GM19025 (cell line): ENCODE data around the gene URAD.

Source experiments
- ATAC-seq: cut with Tn5 transposase; IDR thresholded peaks from one replicate; pipeline ENCODE4 v1.9.1; 2021; ENCODE audit warnings: mild to moderate bottlenecking, low read depth, moderate library complexity; ENCODE audit not compliant: unreplicated experiment

Gene URAD

GRCh38 chr13:28001049-28001448 is 12.6 kb upstream of the URAD start:
- no peak for ATAC-seq

- no peak for ATAC-seq
Measured at GRCh38 chr13:28000567-28000966, 12.1 kb upstream of the URAD start.

- ATAC-seq: no peak
Measured at GRCh38 chr13:27997904-27998522, 9.5 kb upstream of the URAD start.

- no peak for ATAC-seq
Measured at GRCh38 chr13:27991881-27992280, 3.4 kb upstream of the URAD start.

GRCh38 chr13:27985600-27985999 is 2.9 kb downstream of the URAD start:
- ATAC-seq: no peak

GRCh38 chr13:27982361-27982760 is 6.1 kb downstream of the URAD start:
- no peak for ATAC-seq

- no peak for ATAC-seq
Measured at GRCh38 chr13:27981006-27981708, 7.3 kb downstream of the URAD start.

GRCh38 chr13:27980280-27980998 is 8.1 kb downstream of the URAD start:
- no peak for ATAC-seq

GRCh38 chr13:27979765-27980279 is 8.7 kb downstream of the URAD start:
- ATAC-seq: no peak

GRCh38 chr13:27979001-27979643 is 9.4 kb downstream of the URAD start:
- ATAC-seq: no peak

- ATAC-seq: no peak
Measured at GRCh38 chr13:27978301-27978968, 10.1 kb downstream of the URAD start.

GRCh38 chr13:27977476-27978300 is 10.8 kb downstream of the URAD start:
- no peak for ATAC-seq

GRCh38 chr13:27976362-27977091 is 12.0 kb downstream of the URAD start:
- no peak for ATAC-seq

GRCh38 chr13:27975564-27976361 is 12.7 kb downstream of the URAD start:
- no peak for ATAC-seq

- no peak for ATAC-seq
Measured at GRCh38 chr13:27973961-27974662, 14.4 kb downstream of the URAD start.

- no peak for ATAC-seq
Measured at GRCh38 chr13:27973291-27973690, 15.2 kb downstream of the URAD start.

- no peak for ATAC-seq
Measured at GRCh38 chr13:27972478-27972820, 16.0 kb downstream of the URAD start.
